Adrenal gland (tissue), 12 donors: ENCODE measurements around the gene EFL1. TPM values are rescaled to one million over a fixed set of nuclear protein-coding genes. Genes with fewer than 3 reads are reported as not detected.
"Not testable (repeated sequence)": the region's sequence is repeated elsewhere in the genome, so short reads cannot be mapped to it uniquely, and the experiment has no call there.

Experiments used
- DNase-seq, 7 donors: peaks; one replicate each; pipeline ENCODE4 v3.0.0-alpha.2; 2019 to 2020
- H3K27ac ChIP-seq, 5 donors: fragments of 200-600 bp; sonication (generic) in 4 of 5; 1 replicate in 3 of 5; 2 replicates in 2 of 5; pipeline versions ENCODE4 v1.5.1 to v1.8.0; 2016 to 2020; ENCODE audit warnings: mild to moderate bottlenecking in 1 of 5
- H3K27me3 ChIP-seq: fragments of 200-600 bp; 2 replicates; pipeline ENCODE4 v1.8.0; 2021
- H3K36me3 ChIP-seq, 2 donors: fragments of 200-600 bp; replicated peaks in 1 of 2; 1 replicate in 1 of 2; 2 replicates in 1 of 2; pipeline versions ENCODE4 v1.5.1 to v1.8.0; 2018 to 2022
- H3K4me1 ChIP-seq, 2 donors: fragments of 200-600 bp; replicated peaks in 1 of 2; 1 replicate in 1 of 2; 2 replicates in 1 of 2; pipeline versions ENCODE4 v1.5.1 to v1.8.0; 2018 to 2021
- H3K4me3 ChIP-seq, 4 donors: fragments of 200-600 bp; sonication (generic) in 3 of 4; one replicate each; pipeline ENCODE4 v1.5.1; 2016 to 2018
- H3K9me3 ChIP-seq, 3 donors: fragments of 200-600 bp; sonication (generic) in 1 of 3; replicated peaks in 1 of 3; 1 replicate in 2 of 3; 2 replicates in 1 of 3; pipeline versions ENCODE4 v1.5.1 to v1.8.0; 2016 to 2021
- POLR2A ChIP-seq, 2 donors: fragments of 450-650 bp; IDR thresholded peaks; one replicate each; pipeline ENCODE4 v1.6.1; 2017; ENCODE audit warnings: antibody characterized with exemption in 2 of 2, mild to moderate bottlenecking in 2 of 2, moderate library complexity in 1 of 2
- WGBS, 4 donors: extraction: QIAGEN DNeasy Blood & Tissue Kit in 2 of 4; methylation state at CpG; one replicate each; pipeline versions ENCODE4 v1.1.5 to v1.1.7; 2013 to 2017; 5-methylcytosine and 5-hydroxymethylcytosine counted together
- intact Hi-C, 2 donors: fragments of 100-400 bp; cut with DNase I; formaldehyde crosslinking; loops; one replicate each; pipeline versions ENCODE4 v1.14.1 to v1.15.0; 2022 to 2023
- polyA plus RNA-seq, 3 donors: library from polyadenylated mRNA; stranded (reverse); fragments of 200-250 nt in 2 of 3; fragments of 350-450 nt in 1 of 3; fragmentation: Illumina TruSeq in 1 of 3; extraction: RNeasy Lipid Tissue Mini Kit (QIAGEN cat#74804) in 1 of 3; gene quantifications; one replicate each; pipeline ENCODE4 v1.2.3, GENCODE V29; 2013 to 2014
- total RNA-seq, 9 donors: library from RNA; depleted of rRNA in 4 of 9; stranded (reverse); fragments of >200 nt in 4 of 9; fragments of 120-200 nt in 1 of 9; fragmentation: NEBNext Ultra II Directional in 1 of 9; extraction: Animal tissue kit (Norgen Biotek cat#: 25700) in 1 of 9; gene quantifications; one replicate each; pipeline versions ENCODE4 v1.1.0 to v1.2.4, GENCODE V29; 2013 to 2023
- TF ChIP-seq, protein P1 (sequence below), 6 experiments: fragments of 450-650 bp in 4 of 6; fragments of 200-600 bp in 2 of 6; sonication (generic) in 1 of 6; IDR thresholded peaks; 1 replicate in 5 of 6; 2 replicates in 1 of 6; pipeline versions ENCODE4 v1.5.1 to v1.8.0; 2016 to 2021; ENCODE audit warnings: antibody characterized with exemption in 6 of 6, mild to moderate bottlenecking in 2 of 6, moderate library complexity in 1 of 6
- donor health status: healthy with polysubstance abuse.
- donor health status: Bipolar disorder and iron deficiency.
- donor health status: DM: yes; HTN: yes; CAD: no.
- donor health status: DM: no; HTN: no; CAD: no.
- donor health status: DM: no; HTN: no; CAD: no.
- donor health status: DM: yes; HTN: yes; CAD: no.

The EFL1 gene
- total and polyA plus RNA-seq, 12 donors: 3.1 to 29.8 (median 18.0) TPM

DNA sequence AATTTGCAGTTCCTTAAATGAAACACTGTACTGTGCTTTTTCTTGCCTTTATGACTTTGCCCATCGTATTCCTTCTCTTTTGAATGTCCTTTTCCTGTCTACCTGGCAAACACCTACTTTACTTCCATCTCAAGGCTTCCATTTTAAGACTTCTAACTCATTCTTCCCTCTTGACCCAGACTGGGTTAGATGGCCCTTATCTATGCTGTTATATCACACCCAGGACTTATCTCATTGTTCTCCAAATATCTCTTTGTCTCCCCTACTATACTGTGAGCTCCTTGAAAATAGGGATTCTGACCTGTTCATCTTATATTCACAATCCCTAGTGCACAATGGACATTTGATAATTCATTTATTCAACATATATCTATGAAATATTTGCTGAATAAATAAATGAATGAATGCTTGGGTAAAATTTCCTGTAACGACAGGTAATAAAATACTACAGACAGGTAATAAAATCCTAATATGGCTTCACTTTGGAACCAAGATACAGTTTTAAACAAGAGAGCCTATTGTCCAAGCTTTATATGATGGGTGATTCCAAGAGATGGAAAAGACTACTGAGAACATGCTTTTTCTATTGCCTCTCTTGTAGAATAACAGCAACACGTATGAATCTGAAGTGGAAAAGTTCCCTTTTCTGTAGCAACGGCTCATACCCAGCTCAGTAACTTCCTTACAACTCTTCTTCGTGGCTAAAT, 22.7 kb downstream of the EFL1 start:
- peaks cover 0 to 21% of the 10 kb centered on the region in 2 donors for H3K36me3 ChIP-seq
- H3K27me3 ChIP-seq: no peaks in the 10 kb centered on the region
- no peak for TF ChIP-seq POLR2A (IDR thresholded peaks at IDR 0.05)
- 93 to 95% (median 95%) methylated on average over 5 of the region's 5 CpGs for WGBS, 4 donors
- no peak overlapping the region for H3K27ac ChIP-seq
- no peak for DNase-seq
- no peaks in the 10 kb centered on the region for H3K9me3 ChIP-seq
- H3K4me3 ChIP-seq: no peak overlapping the region
- intact Hi-C loops: no loop called here
- H3K4me1 ChIP-seq: no peaks in the 10 kb centered on the region

DNA sequence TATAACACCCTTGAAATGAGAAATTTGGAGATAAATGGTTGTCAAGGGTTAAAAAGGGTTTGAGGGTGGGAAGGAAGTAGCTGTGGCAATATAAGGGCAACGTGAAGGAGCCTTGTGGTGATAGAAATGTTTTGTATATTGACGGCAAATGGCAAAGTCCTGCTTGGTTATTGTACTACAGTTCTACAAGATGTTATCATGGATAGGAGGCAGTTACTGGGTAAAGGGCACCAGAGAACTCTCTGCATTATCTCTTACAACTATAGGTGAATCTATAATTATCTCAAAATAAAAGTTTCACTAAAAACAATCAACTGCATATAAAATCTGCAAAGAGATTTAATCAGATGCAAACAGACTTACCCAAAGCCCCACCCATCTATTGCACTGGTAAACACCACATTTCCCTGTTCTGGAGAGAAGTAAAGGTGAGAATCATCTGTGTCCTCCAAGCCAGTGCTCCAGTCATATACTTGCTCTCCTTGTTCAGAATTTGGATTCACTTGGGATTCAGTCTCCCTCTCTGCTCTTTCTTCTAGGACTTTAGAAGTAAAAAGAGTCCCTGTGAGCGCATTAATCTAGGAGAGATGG, 24.5 kb downstream of the EFL1 start:
- H3K4me3 ChIP-seq, intact Hi-C loops, H3K4me1 ChIP-seq, H3K27me3 ChIP-seq, H3K27ac ChIP-seq, DNase-seq, H3K9me3 ChIP-seq: not testable (repeated sequence)
- 63 to 77% (median 69%) methylated on average over 2 to 3 of the region's 3 CpGs for WGBS, 4 donors
- peaks cover 0 to 21% of the 10 kb centered on the region in 2 donors for H3K36me3 ChIP-seq

DNA sequence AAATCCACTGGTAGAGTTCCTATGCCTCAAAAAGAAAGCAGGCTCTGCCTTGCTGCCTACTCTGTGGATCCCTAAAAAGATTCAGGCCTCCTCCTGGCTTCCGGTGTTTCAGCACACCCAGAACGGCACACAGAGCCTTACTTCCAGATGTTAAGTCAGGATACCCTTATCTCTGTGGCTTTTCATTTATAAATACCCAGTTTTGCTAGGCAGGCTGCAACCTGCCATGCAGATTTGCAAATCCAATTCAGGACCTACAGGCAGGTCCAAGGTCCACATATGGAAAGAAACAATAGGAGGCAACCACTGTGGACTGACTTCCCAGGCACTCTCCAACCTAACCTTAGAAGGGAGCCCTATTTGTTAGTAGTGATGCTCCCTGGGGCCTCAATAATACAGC, 30.7 kb downstream of the EFL1 start:
- no peak for TF ChIP-seq POLR2A (IDR thresholded peaks at IDR 0.05)
- TF ChIP-seq, protein P1, sequence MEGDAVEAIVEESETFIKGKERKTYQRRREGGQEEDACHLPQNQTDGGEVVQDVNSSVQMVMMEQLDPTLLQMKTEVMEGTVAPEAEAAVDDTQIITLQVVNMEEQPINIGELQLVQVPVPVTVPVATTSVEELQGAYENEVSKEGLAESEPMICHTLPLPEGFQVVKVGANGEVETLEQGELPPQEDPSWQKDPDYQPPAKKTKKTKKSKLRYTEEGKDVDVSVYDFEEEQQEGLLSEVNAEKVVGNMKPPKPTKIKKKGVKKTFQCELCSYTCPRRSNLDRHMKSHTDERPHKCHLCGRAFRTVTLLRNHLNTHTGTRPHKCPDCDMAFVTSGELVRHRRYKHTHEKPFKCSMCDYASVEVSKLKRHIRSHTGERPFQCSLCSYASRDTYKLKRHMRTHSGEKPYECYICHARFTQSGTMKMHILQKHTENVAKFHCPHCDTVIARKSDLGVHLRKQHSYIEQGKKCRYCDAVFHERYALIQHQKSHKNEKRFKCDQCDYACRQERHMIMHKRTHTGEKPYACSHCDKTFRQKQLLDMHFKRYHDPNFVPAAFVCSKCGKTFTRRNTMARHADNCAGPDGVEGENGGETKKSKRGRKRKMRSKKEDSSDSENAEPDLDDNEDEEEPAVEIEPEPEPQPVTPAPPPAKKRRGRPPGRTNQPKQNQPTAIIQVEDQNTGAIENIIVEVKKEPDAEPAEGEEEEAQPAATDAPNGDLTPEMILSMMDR (IDR thresholded peaks at IDR 0.05): no peak
- Histone ChIP-seq H3K36me3 (no peaks in the 10 kb centered on the region), H3K4me1 (no peaks in the 10 kb centered on the region), H3K27ac (no peak overlapping the region), H3K9me3 (no peaks in the 10 kb centered on the region), H3K27me3 (no peaks in the 10 kb centered on the region), H3K4me3 (no peak overlapping the region)
- DNase-seq: no peak
- WGBS, 4 donors: 93 to 96% (median 94%) methylated on average over 2 of the region's 2 CpGs
- intact Hi-C loops: no loop called here

DNA sequence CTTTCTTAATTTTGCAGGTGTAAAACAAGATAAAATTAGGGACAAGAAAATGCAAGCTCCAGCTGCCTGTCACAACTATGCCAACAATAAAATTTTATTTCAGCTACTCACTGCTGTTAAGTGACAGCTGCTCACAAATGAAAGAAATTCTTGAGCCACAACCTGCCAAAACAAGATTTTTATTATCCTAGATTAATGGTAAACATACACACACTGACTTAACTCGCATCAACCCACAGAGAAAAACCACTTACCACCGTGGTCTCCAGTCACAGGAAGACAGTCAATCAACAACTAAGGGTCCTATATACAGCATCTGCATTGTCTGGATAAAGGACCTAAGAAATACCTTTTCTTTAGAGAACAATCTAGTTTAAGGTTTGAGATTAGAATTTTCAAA, 31.3 kb downstream of the EFL1 start:
- intact Hi-C loops: no loop called here
- no peaks in the 10 kb centered on the region for H3K9me3 ChIP-seq
- no peak for DNase-seq
- no peak overlapping the region for H3K4me3 ChIP-seq
- no peak overlapping the region for H3K27ac ChIP-seq
- H3K36me3 ChIP-seq: no peaks in the 10 kb centered on the region
- TF ChIP-seq, protein P1 (IDR thresholded peaks at IDR 0.05): no peak
- no peak for TF ChIP-seq POLR2A (IDR thresholded peaks at IDR 0.05)
- no peaks in the 10 kb centered on the region for H3K4me1 ChIP-seq
- no peaks in the 10 kb centered on the region for H3K27me3 ChIP-seq
- WGBS, 4 donors: 73 to 90% (median 84%) methylated on average over 2 of the region's 2 CpGs

DNA sequence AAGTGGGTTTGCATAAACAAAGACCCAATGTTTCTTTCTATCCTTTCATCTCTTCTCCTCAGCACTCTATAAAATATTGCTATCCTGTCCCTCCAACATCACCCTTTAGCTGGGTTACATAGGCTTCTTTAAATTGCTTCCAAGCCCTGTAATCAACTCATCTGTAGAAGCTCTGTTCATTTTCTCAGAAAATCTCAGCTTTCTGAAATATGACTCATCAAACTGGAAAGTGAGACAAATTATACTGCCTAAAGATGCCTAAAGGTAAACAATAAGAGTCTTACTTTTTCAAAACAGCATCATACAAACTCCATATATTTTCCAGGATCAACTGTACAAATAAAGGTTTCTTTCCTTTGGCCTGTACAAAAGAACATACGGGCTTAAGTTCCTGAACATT, 33.8 kb downstream of the EFL1 start:
- WGBS, 4 donors: 91 to 98% (median 94%) methylated on average over 1 of the region's 1 CpG
- Histone ChIP-seq H3K4me3 (no peak overlapping the region), H3K27me3 (no peaks in the 10 kb centered on the region), H3K9me3 (no peaks in the 10 kb centered on the region), H3K4me1 (no peaks in the 10 kb centered on the region), H3K27ac (no peak overlapping the region), H3K36me3 (no peaks in the 10 kb centered on the region)
- no peak for TF ChIP-seq POLR2A (IDR thresholded peaks at IDR 0.05)
- TF ChIP-seq, protein P1 (IDR thresholded peaks at IDR 0.05): no peak
- no peak for DNase-seq
- intact Hi-C loops: no loop called here

DNA sequence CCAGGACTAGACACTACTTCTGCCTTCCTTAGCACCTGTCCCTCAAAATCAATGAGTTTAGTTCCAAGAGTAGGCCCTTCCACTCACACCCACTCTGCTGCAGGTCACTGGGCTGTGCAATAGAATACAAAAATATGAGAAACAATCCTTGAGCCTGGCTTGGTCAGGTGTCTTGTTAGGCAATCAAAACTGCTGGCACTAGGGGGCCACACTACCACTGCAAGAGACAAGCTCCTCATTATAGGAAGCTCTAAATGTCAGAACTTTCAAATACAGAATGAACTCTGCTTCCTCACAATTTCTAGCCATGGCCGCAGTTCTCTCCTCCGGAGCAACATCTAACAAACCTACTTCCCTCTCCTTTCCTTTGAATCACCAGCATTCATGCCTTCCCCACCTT, 41.0 kb downstream of the EFL1 start:
- H3K4me1 ChIP-seq, H3K36me3 ChIP-seq, H3K9me3 ChIP-seq, H3K4me3 ChIP-seq, H3K27ac ChIP-seq, H3K27me3 ChIP-seq, intact Hi-C loops: not testable (repeated sequence)
- peak in 3 of 7 donors; percentile 14 to 21 (median 14) for DNase-seq
- WGBS, 4 donors: 84 to 92% (median 88%) methylated on average over 2 of the region's 2 CpGs

DNA sequence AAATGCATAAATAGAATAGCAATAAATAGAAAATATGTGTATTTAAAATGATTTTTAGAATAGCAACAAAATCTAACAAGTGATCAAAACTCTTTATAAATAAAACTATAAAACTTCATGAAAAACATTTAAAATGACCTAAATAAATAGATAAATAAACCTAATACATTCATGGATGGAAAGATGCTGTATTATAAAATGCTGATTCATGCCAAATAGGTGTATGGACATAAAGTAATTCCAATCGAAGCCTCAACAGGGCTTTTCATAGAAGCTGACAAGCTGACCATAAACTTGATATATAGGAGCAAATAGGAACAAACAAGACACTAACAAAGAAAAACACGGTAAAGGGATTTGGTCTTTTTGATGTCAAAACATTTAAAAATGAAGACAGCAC, 46.4 kb downstream of the EFL1 start:
- H3K4me1 ChIP-seq, H3K4me3 ChIP-seq, H3K36me3 ChIP-seq, H3K27ac ChIP-seq, H3K9me3 ChIP-seq, DNase-seq, intact Hi-C loops, H3K27me3 ChIP-seq: not testable (repeated sequence)
- WGBS, 4 donors: 83 to 97% (median 87%) methylated on average over 2 of the region's 2 CpGs

DNA sequence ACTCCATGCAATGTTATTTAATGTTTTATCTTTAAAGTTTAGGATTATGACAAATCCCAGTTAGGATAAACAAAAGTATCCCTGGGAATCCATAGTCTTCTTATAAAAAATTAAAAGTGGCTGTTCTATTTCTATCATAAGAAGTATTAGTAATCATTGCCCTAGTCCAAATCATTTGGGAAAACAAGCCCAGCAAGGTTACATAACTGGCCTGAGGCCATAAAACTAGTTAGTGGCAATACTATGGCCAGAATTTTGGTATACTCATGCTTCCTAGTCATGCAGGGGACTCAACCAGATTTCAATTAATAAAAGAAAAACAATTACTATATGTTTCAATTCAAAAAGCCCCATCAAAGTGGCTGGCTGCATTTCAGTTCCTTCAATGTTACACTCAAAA, 50.3 kb downstream of the EFL1 start:
- H3K4me1 ChIP-seq, intact Hi-C loops, H3K27ac ChIP-seq, H3K4me3 ChIP-seq, H3K36me3 ChIP-seq, H3K9me3 ChIP-seq, DNase-seq, H3K27me3 ChIP-seq: not testable (repeated sequence)
